ENCODE results near the gene DDB1. TPM values are rescaled to one million over a fixed set of nuclear protein-coding genes. Genes with fewer than 3 reads are reported as not detected.

Gene DDB1
- total RNA-seq, result 100 to 1,000 TPM; 189 to 258 TPM

GRCh38 chr11:61332797-61333549, at the start of gene DDB1, which contains the start of gene TKFC:
Gene DDB1 (minus strand): TSS chr11:61333105. CDS start chr11:61332968, 137 bp downstream.
Gene TKFC (plus strand): TSS chr11:61333228. CDS start chr11:61334729, 1,501 bp downstream.
- Mint-ChIP-seq H3K9me3 (ENCODE audit: low read depth) (no peaks in the 10 kb centered on the region), H3K4me3 (peak within 1 kb of the TSS; percentile 86), H3K27me3 (no peaks in the 10 kb centered on the region), H3K27ac (peak within 1 kb of the TSS; percentile 98), H3K4me1 (peaks cover 76% of the 10 kb centered on the region), H3K36me3 (peaks cover 29% of the 10 kb centered on the region)
- peak; percentile 95 for ATAC-seq
- CTCF ChIA-PET, result interaction anchor here (1.0 to 9.9 kb wide), 11 partner anchors 9 to 184 kb away, joined by 3 to 261 read pairs (median 6); partner anchors contain the start of genes CPSF7, CYB561A3, SDHAF2 and TMEM138
- peak; percentile 99 for DNase-seq

DNA sequence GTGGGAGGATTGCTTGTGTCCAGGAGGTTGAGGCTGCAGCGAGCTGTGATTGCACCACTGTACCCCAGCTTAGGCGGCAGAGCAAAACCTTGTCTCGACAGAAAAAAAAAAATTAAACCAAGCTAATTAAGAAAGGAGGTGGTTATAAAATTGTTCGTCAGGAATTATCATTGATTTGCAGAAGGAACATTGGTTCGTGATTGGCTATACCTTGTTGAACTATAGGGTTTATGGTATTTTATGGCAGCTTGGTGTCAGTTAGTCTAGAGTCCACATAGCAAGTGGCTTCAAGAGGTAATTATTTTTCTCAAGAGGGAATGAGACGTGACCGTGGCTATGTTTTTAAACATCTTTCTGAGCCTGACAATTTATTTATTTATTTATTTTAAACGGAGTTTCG, 48.0 kb upstream of the DDB1 start:
- CTCF ChIA-PET, result interaction anchor here (0.7 to 1.0 kb wide), 3 partner anchors 39 to 90 kb away, joined by 3 to 5 read pairs (median 4); no protein-coding TSS in a partner anchor
- Mint-ChIP-seq H3K27me3 (no peaks in the 10 kb centered on the region), H3K4me3 (no peak overlapping the region), H3K9me3 (ENCODE audit: low read depth) (no peaks in the 10 kb centered on the region), H3K4me1 (peaks cover 5% of the 10 kb centered on the region), H3K36me3 (peaks cover 4% of the 10 kb centered on the region), H3K27ac (no peak overlapping the region)
- no peak for ATAC-seq
- no peak for DNase-seq

- no peak for DNase-seq
- CTCF ChIA-PET, result interaction anchor here (1.2 kb wide), 1 partner anchor 16 kb away, joined by 4 read pairs; the partner anchor contains the start of gene TMEM138
- no peak for ATAC-seq
- Mint-ChIP-seq H3K27ac (no peak overlapping the region), H3K36me3 (peaks cover 16% of the 10 kb centered on the region), H3K4me1 (no peaks in the 10 kb centered on the region), H3K27me3 (no peaks in the 10 kb centered on the region), H3K4me3 (no peak overlapping the region), H3K9me3 (ENCODE audit: low read depth) (no peaks in the 10 kb centered on the region)
Measured at GRCh38 chr11:61378713-61379313, 45.9 kb upstream of the DDB1 start.

DNA sequence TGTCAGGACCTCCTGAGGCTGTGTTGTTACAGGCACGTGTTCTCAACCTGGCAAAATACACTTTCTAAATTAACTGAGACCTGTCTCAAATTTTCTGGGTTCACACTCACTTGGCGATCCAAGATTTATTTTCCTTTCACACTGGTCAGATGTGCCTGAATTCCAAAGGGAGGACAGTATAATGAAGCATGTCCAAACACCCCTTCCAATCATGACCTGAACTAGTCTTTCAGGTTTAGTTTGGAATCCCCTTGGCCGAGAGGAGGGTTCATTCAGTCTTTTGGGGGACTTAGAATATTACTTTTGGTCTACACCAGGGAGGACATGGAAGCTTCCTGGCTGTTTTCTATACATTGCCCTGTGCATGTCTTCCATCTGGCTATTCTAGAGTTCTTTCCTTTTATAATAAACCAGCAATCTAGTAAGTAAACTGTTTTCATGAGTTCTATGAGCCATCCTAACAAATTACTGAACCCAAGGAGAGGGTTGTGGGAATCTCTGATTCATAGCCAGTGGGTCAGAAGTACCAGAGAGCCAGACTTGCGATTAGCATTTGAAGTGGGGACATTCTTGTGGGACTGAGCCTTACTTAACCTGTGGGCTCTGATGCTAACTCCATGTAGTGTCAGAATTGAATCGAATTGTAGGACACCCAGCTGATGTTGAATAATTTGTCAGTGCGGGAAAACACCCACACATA, 44.7 kb upstream of the DDB1 start:
- Mint-ChIP-seq H3K27me3 (no peaks in the 10 kb centered on the region), H3K36me3 (peaks cover 19% of the 10 kb centered on the region), H3K4me3 (no peak overlapping the region), H3K27ac (no peak overlapping the region), H3K9me3 (ENCODE audit: low read depth) (no peaks in the 10 kb centered on the region), H3K4me1 (no peaks in the 10 kb centered on the region)
- ATAC-seq, result no peak
- CTCF ChIA-PET, result interaction anchor here (1.2 kb wide), 1 partner anchor 41 kb away, joined by 3 read pairs; no protein-coding TSS in a partner anchor
- no peak for DNase-seq

DNA sequence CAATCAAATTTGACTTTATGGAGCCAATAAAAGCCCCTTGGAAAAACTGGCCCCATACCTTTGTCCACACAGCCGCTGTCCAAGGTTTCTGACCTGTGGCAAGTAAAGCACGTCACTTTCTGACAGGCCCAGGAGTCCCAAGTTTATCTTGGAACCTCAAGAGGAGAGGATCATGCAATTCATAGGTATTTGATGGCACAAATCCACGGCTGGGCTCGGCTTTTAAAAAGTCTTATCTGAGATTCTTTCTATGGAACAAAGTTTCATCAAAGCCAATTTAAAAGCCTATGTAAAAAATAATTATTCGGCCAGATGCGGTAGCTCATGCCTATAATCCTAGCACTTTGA, 42.8 kb upstream of the DDB1 start:
- DNase-seq (no peak), ATAC-seq (no peak)
- Mint-ChIP-seq H3K4me3 (no peak overlapping the region), H3K9me3 (ENCODE audit: low read depth) (peaks cover 2% of the 10 kb centered on the region), H3K27ac (no peak overlapping the region), H3K36me3 (peaks cover 31% of the 10 kb centered on the region), H3K4me1 (no peaks in the 10 kb centered on the region), H3K27me3 (no peaks in the 10 kb centered on the region)
- CTCF ChIA-PET, result interaction anchor here (0.7 to 2.9 kb wide), 3 partner anchors 10 to 315 kb away, joined by 3 to 18 read pairs (median 3); no protein-coding TSS in a partner anchor

- H3K36me3 Mint-ChIP-seq, result peaks cover 55% of the 10 kb centered on the region
- no peak for ATAC-seq
Measured at GRCh38 chr11:61372659-61373420, 39.9 kb upstream of the DDB1 start.

DNA sequence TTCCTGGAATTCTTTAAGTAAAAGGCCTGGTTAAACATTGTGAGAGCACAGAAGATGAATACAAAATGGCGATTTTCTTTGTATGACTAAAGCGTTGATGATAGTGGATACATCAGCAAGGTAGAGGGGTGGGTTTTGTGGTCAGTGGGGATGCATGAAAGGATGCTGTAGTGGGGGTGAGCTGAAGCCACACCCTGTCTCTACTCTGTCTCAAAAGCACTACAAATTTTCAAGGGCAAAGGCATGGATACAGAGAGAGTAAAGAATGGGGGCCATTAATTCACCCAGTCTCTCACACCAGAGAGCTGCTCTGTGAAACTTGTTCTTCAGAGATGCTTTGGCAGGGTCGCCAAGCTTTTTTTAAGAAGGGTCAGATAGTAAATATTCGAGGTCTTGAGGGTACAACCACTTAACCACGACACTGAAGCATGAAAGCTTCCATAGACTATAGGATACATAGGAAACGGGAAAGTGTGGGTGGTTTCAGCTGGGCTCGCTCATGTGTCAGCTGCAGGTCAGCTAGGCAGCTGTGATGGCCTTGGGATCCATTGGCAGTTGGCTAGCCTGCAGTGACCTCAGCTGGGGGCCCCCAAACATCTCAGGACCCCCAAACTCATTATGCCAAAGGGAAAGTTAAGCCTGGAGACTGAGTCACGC, 37.6 kb upstream of the DDB1 start:
- peaks cover 63% of the 10 kb centered on the region for H3K36me3 Mint-ChIP-seq
- H3K4me3 Mint-ChIP-seq, result no peak overlapping the region
- CTCF ChIA-PET, result interaction anchor here (1.2 to 4.5 kb wide), 3 partner anchors 13 to 35 kb away, joined by 3 to 23 read pairs (median 12); no protein-coding TSS in a partner anchor
- peak; percentile 45 for ATAC-seq
- peaks cover 2% of the 10 kb centered on the region for H3K9me3 Mint-ChIP-seq (ENCODE audit: low read depth)
- no peak for DNase-seq
- H3K4me1 Mint-ChIP-seq, result peaks cover 19% of the 10 kb centered on the region
- no peaks in the 10 kb centered on the region for H3K27me3 Mint-ChIP-seq
- H3K27ac Mint-ChIP-seq, result no peak overlapping the region

More at GRCh38 chr11:61372659-61373420, 39.9 kb upstream of the DDB1 start:
- Mint-ChIP-seq H3K4me1 (peaks cover 19% of the 10 kb centered on the region), H3K4me3 (no peak overlapping the region), H3K9me3 (ENCODE audit: low read depth) (peaks cover 2% of the 10 kb centered on the region), H3K27me3 (no peaks in the 10 kb centered on the region), H3K27ac (no peak overlapping the region)
- CTCF ChIA-PET, result interaction anchor here (0.7 to 4.5 kb wide), 3 partner anchors 11 to 63 kb away, joined by 3 to 23 read pairs (median 7); partner anchors contain the start of genes CYB561A3 and TMEM138
- DNase-seq, result no peak

GRCh38 chr11:61369372-61370348, 36.8 kb upstream of the DDB1 start:
- Mint-ChIP-seq H3K4me3 (no peak overlapping the region), H3K27me3 (no peaks in the 10 kb centered on the region), H3K36me3 (peaks cover 58% of the 10 kb centered on the region), H3K9me3 (ENCODE audit: low read depth) (peaks cover 2% of the 10 kb centered on the region), H3K4me1 (peaks cover 19% of the 10 kb centered on the region), H3K27ac (peak overlapping the region; percentile 22)
- DNase-seq (no peak), ATAC-seq (no peak)
- CTCF ChIA-PET, result interaction anchor here (0.7 to 4.5 kb wide), 4 partner anchors 12 to 34 kb away, joined by 3 to 23 read pairs (median 8); partner anchors contain the start of gene TMEM216

DNA sequence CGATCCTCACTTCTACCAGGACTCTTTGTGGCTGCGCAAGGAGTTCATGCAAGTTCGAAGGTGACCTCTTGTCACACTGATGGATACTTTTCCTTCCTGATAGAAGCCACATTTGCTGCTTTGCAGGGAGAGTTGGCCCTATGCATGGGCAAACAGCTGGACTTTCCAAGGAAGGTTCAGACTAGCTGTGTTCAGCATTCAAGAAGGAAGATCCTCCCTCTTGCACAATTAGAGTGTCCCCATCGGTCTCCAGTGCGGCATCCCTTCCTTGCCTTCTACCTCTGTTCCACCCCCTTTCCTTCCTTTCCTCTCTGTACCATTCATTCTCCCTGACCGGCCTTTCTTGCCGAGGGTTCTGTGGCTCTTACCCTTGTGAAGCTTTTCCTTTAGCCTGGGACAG, 35.7 kb upstream of the DDB1 start:
- CTCF ChIA-PET, result interaction anchor here (4.5 kb wide), 1 partner anchor 17 kb away, joined by 23 read pairs; no protein-coding TSS in a partner anchor
- Mint-ChIP-seq H3K27me3 (no peaks in the 10 kb centered on the region), H3K36me3 (peaks cover 61% of the 10 kb centered on the region), H3K9me3 (ENCODE audit: low read depth) (peaks cover 2% of the 10 kb centered on the region), H3K4me3 (no peak overlapping the region), H3K4me1 (peaks cover 23% of the 10 kb centered on the region), H3K27ac (no peak overlapping the region)
- DNase-seq, result no peak
- ATAC-seq, result no peak

DNA sequence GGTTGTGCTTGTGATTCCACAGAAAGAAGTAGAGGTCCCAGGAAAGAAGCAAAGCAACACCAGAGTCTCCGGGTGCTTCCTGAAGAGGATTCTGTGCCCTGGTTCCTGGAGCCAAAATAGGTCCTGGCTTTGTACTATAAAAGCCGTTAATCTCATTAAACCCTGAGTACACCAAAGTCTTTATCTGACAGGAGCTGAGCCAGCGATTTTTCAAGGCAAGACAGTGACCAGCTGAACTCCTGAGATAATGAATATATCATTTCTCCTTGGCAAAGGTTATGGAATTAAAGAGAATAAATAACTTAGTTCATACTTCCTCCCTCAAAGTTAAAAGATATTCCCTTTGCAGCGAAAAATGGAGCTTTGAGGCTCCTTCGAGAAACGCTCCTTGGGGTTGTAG, 34.5 kb upstream of the DDB1 start:
- H3K36me3 Mint-ChIP-seq, result peaks cover 61% of the 10 kb centered on the region

DNA sequence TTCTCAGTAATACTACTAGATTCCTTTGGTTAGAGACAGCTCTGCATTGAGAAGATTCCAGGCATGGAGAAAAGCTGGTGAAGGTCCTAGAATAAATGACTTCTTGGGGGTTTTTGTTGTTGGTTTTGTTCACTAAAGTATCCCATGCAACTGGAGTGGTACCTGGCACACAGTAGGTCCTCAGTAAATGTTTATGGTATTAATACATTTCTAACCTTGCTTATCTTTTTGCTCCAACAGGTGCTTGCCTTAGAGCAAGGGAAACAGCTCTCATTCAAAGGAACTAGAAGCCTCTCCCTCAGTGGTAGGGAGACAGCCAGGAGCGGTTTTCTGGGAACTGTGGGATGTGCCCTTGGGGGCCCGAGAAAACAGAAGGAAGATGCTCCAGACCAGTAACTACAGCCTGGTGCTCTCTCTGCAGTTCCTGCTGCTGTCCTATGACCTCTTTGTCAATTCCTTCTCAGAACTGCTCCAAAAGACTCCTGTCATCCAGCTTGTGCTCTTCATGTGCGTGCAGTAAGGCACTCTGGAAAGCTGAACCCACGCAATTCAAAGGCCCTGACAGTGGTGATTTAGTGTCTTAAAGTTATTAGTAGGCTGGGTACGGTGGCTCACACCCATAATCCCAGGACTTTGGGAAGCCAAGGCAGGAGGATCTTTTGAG, 31.2 kb upstream of the DDB1 start:
- peak overlapping the region; percentile 54 for H3K27ac Mint-ChIP-seq

More for the DNA sequence above, 34.5 kb upstream of the DDB1 start:
- Mint-ChIP-seq H3K4me1 (peaks cover 35% of the 10 kb centered on the region), H3K27me3 (no peaks in the 10 kb centered on the region), H3K9me3 (ENCODE audit: low read depth) (peaks cover 2% of the 10 kb centered on the region), H3K4me3 (no peak overlapping the region), H3K27ac (no peak overlapping the region)
- DNase-seq, result no peak
- ATAC-seq, result no peak
- CTCF ChIA-PET, result interaction anchor here (1.0 to 16.7 kb wide), 3 partner anchors 25 to 73 kb away, joined by 3 to 180 read pairs (median 3); partner anchors contain the start of genes DDB1 and TKFC

More for the DNA sequence above, 31.2 kb upstream of the DDB1 start:
- CTCF ChIA-PET, result interaction anchor here (2.3 to 16.7 kb wide), 3 partner anchors 21 to 71 kb away, joined by 10 to 180 read pairs (median 54); partner anchors contain the start of genes DDB1 and TKFC
- ATAC-seq (no peak), DNase-seq (no peak)
- Mint-ChIP-seq H3K4me3 (peak overlapping the region; percentile 99), H3K27me3 (no peaks in the 10 kb centered on the region), H3K4me1 (peaks cover 41% of the 10 kb centered on the region), H3K36me3 (peaks cover 38% of the 10 kb centered on the region), H3K9me3 (ENCODE audit: low read depth) (no peaks in the 10 kb centered on the region)

Measured in activated CD8-positive, alpha-beta memory T cell treated with anti-CD3 and anti-CD28 coated beads, Interleukin-2, amount 10 ng/mL, durations not matched to agents 7 days and 5 days (primary cell).